MM.1S (cell line): ENCODE measurements around the gene GCM1.

Experiments
- CTCF ChIP-seq: fragments of 300-600 bp; sonication (generic); IDR thresholded peaks from 2 replicates; pipeline ENCODE4 v1.5.1; 2016; ENCODE audit warnings: antibody characterized with exemption, low read length, mixed read lengths
- EZH2 ChIP-seq: fragments of 300-600 bp; sonication (generic); optimal IDR thresholded peaks from 2 replicates; pipeline ENCODE3; 2017; ENCODE audit warnings: low read depth, mild to moderate bottlenecking, antibody characterized with exemption, low read length, mixed read lengths

- TF ChIP-seq CTCF (no peak), EZH2 (no peak)
Observed at GRCh38 chr6:53107091-53107490, 41.5 kb downstream of the GCM1 start.
